ENCODE measurements around the gene SLC22A7. TPM values are rescaled to one million over a fixed set of nuclear protein-coding genes. Genes with fewer than 3 reads are reported as not detected.

SLC22A7 gene
- polyA plus RNA-seq, 1 donor from 2014 or later: 2.3 TPM

GRCh38 chr6:43254138-43254817 lies 43.8 kb upstream of the SLC22A7 start:
- H3K4me3 ChIP-seq (ENCODE audit: low read length): no peak overlapping the region
- no peak overlapping the region for H3K9ac ChIP-seq (ENCODE audit: low read length)
- TF ChIP-seq SMC3 (conservative IDR thresholded peaks at IDR 0.05; ENCODE audit: poor library complexity) (no peak), POLR2AphosphoS5 (IDR thresholded peaks at IDR 0.05) (no peak), RAD21 (conservative IDR thresholded peaks at IDR 0.05) (no peak), EP300 (conservative IDR thresholded peaks at IDR 0.05; ENCODE audit: poor library complexity, severe bottlenecking) (no peak), MXI1 (conservative IDR thresholded peaks at IDR 0.05; ENCODE audit: poor library complexity, severe bottlenecking) (no peak), CTCF (IDR thresholded peaks at IDR 0.05; ENCODE audit: poor library complexity, severe bottlenecking) (no peak), EZH2 (IDR thresholded peaks at IDR 0.05; ENCODE audit: borderline replicate concordance, insufficient read depth, low read length, poor library complexity, severe bottlenecking) (no peak), REST (IDR thresholded peaks at IDR 0.05; ENCODE audit: borderline replicate concordance) (no peak), TAF1 (IDR thresholded peaks at IDR 0.05; ENCODE audit: low read depth) (no peak)
- H2AFZ ChIP-seq (ENCODE audit: low read depth, low read length): no peak overlapping the region
- no peaks in the 10 kb centered on the region for H3K79me2 ChIP-seq (replicated peaks; ENCODE audit: insufficient read depth, low read length)
- no peak overlapping the region for H3K4me2 ChIP-seq (ENCODE audit: low read length)
- no peaks in the 10 kb centered on the region for H4K20me1 ChIP-seq (ENCODE audit: insufficient read depth)
- H3K9me3 ChIP-seq (ENCODE audit: low read length): no peaks in the 10 kb centered on the region
- no peaks in the 10 kb centered on the region for H3F3A ChIP-seq (ENCODE audit: insufficient read depth, low read length, poor library complexity, severe bottlenecking)
- no peaks in the 10 kb centered on the region for H3K27me3 ChIP-seq (ENCODE audit: insufficient read depth, low read depth, low read length)
- no peaks in the 10 kb centered on the region for H3K9me2 ChIP-seq (ENCODE audit: insufficient read depth, low read length)
- H3K36me3 ChIP-seq (ENCODE audit: insufficient read depth, low read length): peaks cover 13% of the 10 kb centered on the region
- H3K27ac ChIP-seq (ENCODE audit: low read length): no peak overlapping the region

GRCh38 chr6:43254846-43255245 lies 43.2 kb upstream of the SLC22A7 start:
- no peak overlapping the region for H3K27ac ChIP-seq (ENCODE audit: low read length)
- H3K36me3 ChIP-seq (ENCODE audit: insufficient read depth, low read length): peaks cover 13% of the 10 kb centered on the region
- no peaks in the 10 kb centered on the region for H4K20me1 ChIP-seq (ENCODE audit: insufficient read depth)
- no peaks in the 10 kb centered on the region for H3F3A ChIP-seq (ENCODE audit: insufficient read depth, low read length, poor library complexity, severe bottlenecking)
- H3K4me2 ChIP-seq (ENCODE audit: low read length): no peak overlapping the region
- no peak overlapping the region for H3K4me3 ChIP-seq (ENCODE audit: low read length)
- no peak overlapping the region for H3K9ac ChIP-seq (ENCODE audit: low read length)
- no peaks in the 10 kb centered on the region for H3K27me3 ChIP-seq (ENCODE audit: insufficient read depth, low read depth, low read length)
- H2AFZ ChIP-seq (ENCODE audit: low read depth, low read length): no peak overlapping the region
- TF ChIP-seq TAF1 (IDR thresholded peaks at IDR 0.05; ENCODE audit: low read depth) (no peak), EP300 (conservative IDR thresholded peaks at IDR 0.05; ENCODE audit: poor library complexity, severe bottlenecking) (no peak)
- no peaks in the 10 kb centered on the region for H3K9me3 ChIP-seq (ENCODE audit: low read length)
- H3K9me2 ChIP-seq (ENCODE audit: insufficient read depth, low read length): no peaks in the 10 kb centered on the region
- no peaks in the 10 kb centered on the region for H3K79me2 ChIP-seq (replicated peaks; ENCODE audit: insufficient read depth, low read length)

Data from neural cell (in vitro differentiated cells).